Naive B cell (primary cell): Measurements from ENCODE around the gene CDHR5. TPM values are rescaled to one million over a fixed set of nuclear protein-coding genes. Genes with fewer than 3 reads are reported as not detected.

Experiments used
- ATAC-seq, 2 donors: fragments of 150-1000 bp; cut with Tn5 transposase; 2 replicates each; pipeline ENCODE4 v1.10.0; 2021; ENCODE audit warnings: low read depth in 2 of 2, mild to moderate bottlenecking in 2 of 2, moderate library complexity in 2 of 2
- DNase-seq: peaks from one replicate; pipeline ENCODE4 v3.0.0; 2022
- H3K27ac Mint-ChIP-seq, 6 donors: one replicate each; pipeline ENCODE4 v1.8.0; 2020 to 2022; ENCODE audit warnings: mild to moderate bottlenecking in 6 of 6, mixed read lengths in 6 of 6, moderate library complexity in 5 of 6, inconsistent platforms in 2 of 6
- H3K27me3 Mint-ChIP-seq, 3 donors: one replicate each; pipeline ENCODE4 v1.8.0; 2021 to 2022; ENCODE audit warnings: mixed read lengths in 3 of 3, mild to moderate bottlenecking in 1 of 3
- H3K36me3 Mint-ChIP-seq, 2 donors: one replicate each; pipeline ENCODE4 v1.8.0; 2020 to 2022; ENCODE audit warnings: mixed read lengths in 2 of 2, inconsistent platforms in 1 of 2, mild to moderate bottlenecking in 1 of 2
- H3K4me1 Mint-ChIP-seq, 3 donors: one replicate each; pipeline ENCODE4 v1.8.0; 2020 to 2022; ENCODE audit warnings: mixed read lengths in 3 of 3, inconsistent platforms in 1 of 3, mild to moderate bottlenecking in 1 of 3, moderate library complexity in 1 of 3
- H3K4me3 Mint-ChIP-seq, 8 donors: one replicate each; pipeline ENCODE4 v1.8.0; 2020 to 2022; ENCODE audit warnings: mild to moderate bottlenecking in 8 of 8, mixed read lengths in 8 of 8, moderate library complexity in 8 of 8, inconsistent platforms in 2 of 8
- H3K9me3 Mint-ChIP-seq, 7 donors: one replicate each; pipeline ENCODE4 v1.8.0; 2020 to 2022; ENCODE audit warnings: mixed read lengths in 7 of 7, mild to moderate bottlenecking in 5 of 7, inconsistent platforms in 2 of 7, moderate library complexity in 1 of 7
- polyA plus RNA-seq, 6 donors: library from polyadenylated mRNA; unstranded; fragments of 300-500 nt; fragmentation: Illumina TruSeq; gene quantifications; one replicate each; pipeline ENCODE4 v1.2.3, GENCODE V29; 2021; ENCODE audit warnings: low read depth in 6 of 6

CDHR5 gene
- polyA plus RNA-seq, 6 donors from 2014 or later, result not detected

DNA sequence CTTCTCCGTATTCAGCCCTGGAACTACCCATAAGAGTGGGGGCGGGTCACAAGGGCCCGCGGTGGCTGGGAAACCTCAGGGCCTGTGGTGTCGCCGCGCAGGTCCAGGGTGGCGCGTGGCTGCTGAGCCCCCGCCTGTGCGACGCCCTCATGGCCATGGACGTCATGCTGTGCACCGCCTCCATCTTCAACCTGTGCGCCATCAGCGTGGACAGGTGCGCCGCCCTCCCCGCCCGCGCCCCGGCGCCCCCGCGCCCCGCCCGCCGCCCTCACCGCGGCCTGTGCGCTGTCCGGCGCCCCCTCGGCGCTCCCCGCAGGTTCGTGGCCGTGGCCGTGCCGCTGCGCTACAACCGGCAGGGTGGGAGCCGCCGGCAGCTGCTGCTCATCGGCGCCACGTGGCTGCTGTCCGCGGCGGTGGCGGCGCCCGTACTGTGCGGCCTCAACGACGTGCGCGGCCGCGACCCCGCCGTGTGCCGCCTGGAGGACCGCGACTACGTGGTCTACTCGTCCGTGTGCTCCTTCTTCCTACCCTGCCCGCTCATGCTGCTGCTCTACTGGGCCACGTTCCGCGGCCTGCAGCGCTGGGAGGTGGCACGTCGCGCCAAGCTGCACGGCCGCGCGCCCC is 14.7 kb upstream of the CDHR5 start:
- DNase-seq, result no peak
- Mint-ChIP-seq H3K36me3 (peaks cover 0 to 8% of the 10 kb centered on the region in 2 donors), H3K4me1 (peaks cover 15 to 18% (median 15%) of the 10 kb centered on the region in 3 donors), H3K4me3 (peak overlapping the region in 5 of 8 donors; percentile 19 to 80 (median 35)), H3K27ac (no peak overlapping the region), H3K27me3 (peaks cover 8 to 39% (median 29%) of the 10 kb centered on the region in 3 donors), H3K9me3 (no peaks in the 10 kb centered on the region)
- ATAC-seq, result peak; percentile 14 to 18

DNA sequence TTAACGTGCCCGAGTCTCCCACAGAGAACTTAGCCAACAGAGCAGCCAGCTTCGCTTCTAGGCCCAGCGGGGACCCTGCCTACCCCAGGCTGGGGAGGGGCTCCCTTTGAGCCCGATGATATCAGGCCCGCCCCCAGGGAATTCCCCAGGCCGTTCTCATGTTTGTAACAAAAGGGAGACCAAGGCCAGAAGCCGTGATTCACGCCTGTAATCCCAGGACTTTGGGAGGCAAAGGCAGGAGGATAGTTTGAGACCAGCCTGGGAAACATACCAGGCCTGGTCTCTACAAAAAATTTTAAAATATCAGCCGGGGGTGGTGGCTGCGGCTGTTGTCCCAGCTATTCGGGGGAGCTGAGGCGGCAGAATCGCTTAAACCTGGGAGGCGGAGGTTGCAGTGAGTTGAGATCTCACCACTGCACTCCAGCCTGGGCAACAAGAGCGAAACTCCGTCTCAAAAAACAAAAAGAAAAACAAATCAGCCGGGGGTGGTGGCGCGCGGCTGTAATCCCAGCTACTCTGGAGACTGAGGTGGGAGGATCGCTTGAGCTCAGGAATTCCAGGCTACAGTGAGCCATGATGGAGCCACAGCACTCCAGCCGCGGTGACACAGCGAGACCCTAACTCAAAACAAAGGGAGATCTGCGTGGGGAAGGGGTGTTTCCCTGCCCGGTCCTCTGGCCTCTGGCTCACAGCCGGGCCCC is 14.0 kb upstream of the CDHR5 start:
- no peak for DNase-seq
- no peaks in the 10 kb centered on the region for H3K9me3 Mint-ChIP-seq
- H3K4me3 Mint-ChIP-seq, result peak overlapping the region; percentile 33 to 83 (median 52)
- peaks cover 8 to 39% (median 29%) of the 10 kb centered on the region in 3 donors for H3K27me3 Mint-ChIP-seq
- peaks cover 0 to 8% of the 10 kb centered on the region in 2 donors for H3K36me3 Mint-ChIP-seq
- H3K4me1 Mint-ChIP-seq, result peaks cover 15 to 18% (median 15%) of the 10 kb centered on the region in 3 donors
- peak overlapping the region in 2 of 6 donors; percentile 49 to 66 for H3K27ac Mint-ChIP-seq
- no peak for ATAC-seq

DNA sequence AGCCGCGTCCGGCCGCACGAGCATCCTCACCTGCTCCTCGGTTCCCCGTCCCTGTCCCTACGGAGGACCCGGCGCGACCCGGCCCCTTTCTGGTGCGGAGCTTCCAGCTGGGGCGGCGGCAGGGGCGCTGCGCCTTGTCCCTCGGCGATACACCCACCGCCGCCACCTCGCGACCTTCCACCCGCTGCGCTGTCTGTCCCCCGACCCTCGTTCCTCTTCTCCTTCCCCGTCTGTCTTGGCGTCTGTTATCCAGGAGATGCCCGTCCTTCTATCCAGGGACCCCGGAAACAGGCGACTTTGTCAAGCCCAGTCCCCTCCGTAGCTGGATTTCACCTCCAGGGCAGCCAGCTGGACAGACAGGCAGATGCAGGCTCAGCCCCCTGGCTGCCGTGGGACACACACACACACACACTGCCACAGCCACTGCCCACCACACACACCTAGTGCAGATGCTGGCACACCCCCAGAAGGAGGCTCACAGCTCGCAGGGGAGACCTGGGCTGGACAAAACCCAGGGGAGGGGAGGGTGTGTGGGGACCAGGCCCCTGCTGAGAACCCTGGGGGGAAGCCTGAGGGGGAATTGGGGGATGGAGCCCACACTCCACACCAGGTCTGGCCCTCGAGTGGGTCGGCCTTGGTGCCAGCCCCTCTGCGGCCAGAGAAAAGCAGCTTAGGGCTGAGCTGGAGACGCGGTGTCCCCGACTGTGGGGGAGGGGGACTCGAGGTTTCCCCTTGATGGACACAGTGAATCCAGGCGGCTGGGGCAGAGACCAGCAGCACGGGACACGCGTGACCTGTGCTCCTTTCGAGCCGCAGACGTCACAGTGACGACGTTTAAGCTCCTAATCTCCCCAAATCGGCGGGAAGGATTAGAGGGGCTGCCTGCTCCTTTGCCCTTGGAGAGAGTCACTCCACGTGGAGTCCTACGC is 13.1 kb upstream of the CDHR5 start:
- Mint-ChIP-seq H3K4me1 (peaks cover 15 to 18% (median 15%) of the 10 kb centered on the region in 3 donors), H3K4me3 (peak overlapping the region; percentile 15 to 85 (median 52)), H3K9me3 (no peaks in the 10 kb centered on the region), H3K27me3 (peaks cover 8 to 39% (median 29%) of the 10 kb centered on the region in 3 donors), H3K36me3 (peaks cover 0 to 8% of the 10 kb centered on the region in 2 donors), H3K27ac (peak overlapping the region in 1 of 6 donors; percentile 74)
- ATAC-seq (no peak), DNase-seq (no peak)

DNA sequence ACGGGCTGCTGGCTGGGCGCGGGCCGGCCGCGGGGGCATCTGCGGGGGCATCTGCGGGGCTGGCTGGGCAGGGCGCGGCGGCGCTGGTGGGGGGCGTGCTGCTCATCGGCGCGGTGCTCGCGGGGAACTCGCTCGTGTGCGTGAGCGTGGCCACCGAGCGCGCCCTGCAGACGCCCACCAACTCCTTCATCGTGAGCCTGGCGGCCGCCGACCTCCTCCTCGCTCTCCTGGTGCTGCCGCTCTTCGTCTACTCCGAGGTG is 12.5 kb upstream of the CDHR5 start:
- Mint-ChIP-seq H3K27me3 (peaks cover 8 to 39% (median 29%) of the 10 kb centered on the region in 3 donors), H3K36me3 (peaks cover 0 to 8% of the 10 kb centered on the region in 2 donors), H3K4me3 (peak overlapping the region in 7 of 8 donors; percentile 15 to 85 (median 61)), H3K4me1 (peaks cover 10 to 18% (median 15%) of the 10 kb centered on the region in 3 donors), H3K27ac (no peak overlapping the region), H3K9me3 (no peaks in the 10 kb centered on the region)
- ATAC-seq, result no peak
- no peak for DNase-seq

DNA sequence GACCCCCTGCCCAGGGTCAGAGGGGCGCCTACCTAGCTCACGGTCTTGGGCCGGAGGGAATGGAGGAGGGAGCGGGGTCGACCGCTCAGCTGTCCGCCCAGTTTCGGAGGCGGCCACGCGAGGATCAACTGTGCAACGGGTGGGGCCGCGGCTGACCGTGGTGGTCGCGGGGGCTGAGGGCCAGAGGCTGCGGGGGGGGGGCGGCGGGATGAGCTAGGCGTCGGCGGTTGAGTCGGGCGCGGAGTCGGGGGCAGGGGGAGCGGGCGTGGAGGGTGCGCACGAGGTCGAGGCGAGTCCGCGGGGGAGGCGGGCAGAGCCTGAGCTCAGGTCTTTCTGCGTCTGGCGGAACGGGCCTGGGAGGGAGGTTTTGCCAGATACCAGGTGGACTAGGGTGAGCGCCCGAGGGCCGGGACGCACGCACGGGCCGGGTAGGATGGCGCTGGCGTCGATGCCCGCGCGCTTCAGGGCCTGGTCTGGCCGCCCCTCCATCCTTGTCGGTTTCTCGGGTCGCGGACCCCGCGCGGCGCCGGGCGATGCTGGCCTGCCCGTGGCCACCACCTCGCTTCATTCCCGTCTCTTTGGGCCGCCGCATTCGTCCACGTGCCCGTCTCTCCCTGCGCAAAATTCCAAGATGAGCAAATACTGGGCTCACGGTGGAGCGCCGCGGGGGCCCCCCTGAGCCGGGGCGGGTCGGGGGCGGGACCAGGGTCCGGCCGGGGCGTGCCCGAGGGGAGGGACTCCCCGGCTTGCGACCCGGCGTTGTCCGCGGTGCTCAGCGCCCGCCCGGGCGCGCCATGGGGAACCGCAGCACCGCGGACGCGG is 12.0 kb upstream of the CDHR5 start, which contains the start of gene DRD4:
Gene DRD4 (plus strand): TSS at position 759 of the 822 bp plus-strand sequence. CDS start 36 bp downstream, at position 795.
- H3K4me3 Mint-ChIP-seq, result peak within 1 kb of the TSS; percentile 15 to 85 (median 64)
- H3K27me3 Mint-ChIP-seq, result peaks cover 8 to 39% (median 29%) of the 10 kb centered on the region in 3 donors
- H3K27ac Mint-ChIP-seq, result peak within 1 kb of the TSS in 1 of 6 donors; percentile 74
- peaks cover 10 to 18% (median 15%) of the 10 kb centered on the region in 3 donors for H3K4me1 Mint-ChIP-seq
- peaks cover 0 to 8% of the 10 kb centered on the region in 2 donors for H3K36me3 Mint-ChIP-seq
- ATAC-seq (peak in 1 of 2 donors; percentile 9), DNase-seq (no peak)
- no peaks in the 10 kb centered on the region for H3K9me3 Mint-ChIP-seq

DNA sequence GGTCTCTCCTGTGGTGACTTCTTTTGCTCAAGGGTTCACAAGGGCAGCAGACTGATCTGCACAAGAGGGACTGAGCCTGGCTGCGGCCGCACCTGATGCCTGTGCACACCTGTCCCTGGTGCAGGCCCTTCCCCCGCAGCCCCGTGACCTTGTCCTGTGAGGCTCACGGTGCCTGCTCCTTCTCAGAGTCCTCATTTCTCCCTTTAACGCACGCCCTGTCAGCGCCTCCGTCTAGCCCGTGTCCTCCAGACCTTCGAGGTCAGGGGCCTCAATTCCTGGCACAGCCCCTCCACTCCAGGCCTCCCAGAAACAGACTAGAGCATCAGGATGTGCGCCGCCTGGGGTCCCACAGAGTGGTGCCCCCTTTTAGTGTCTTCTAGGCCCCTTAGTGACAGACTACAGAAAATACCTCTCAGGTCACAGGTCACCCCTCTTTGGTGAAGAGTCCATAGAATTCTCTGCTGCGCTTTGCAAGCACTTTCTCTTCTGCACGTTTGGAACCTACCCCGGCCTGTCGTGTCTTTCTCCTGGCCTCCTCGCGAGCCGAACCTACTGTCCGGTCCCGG is 11.3 kb upstream of the CDHR5 start:
- DNase-seq (no peak), ATAC-seq (no peak)
- H3K9me3 Mint-ChIP-seq, result no peaks in the 10 kb centered on the region
- peaks cover 0 to 8% of the 10 kb centered on the region in 2 donors for H3K36me3 Mint-ChIP-seq
- peaks cover 8 to 39% (median 29%) of the 10 kb centered on the region in 3 donors for H3K27me3 Mint-ChIP-seq
- H3K4me3 Mint-ChIP-seq, result peak overlapping the region in 6 of 8 donors; percentile 13 to 66 (median 32)
- H3K27ac Mint-ChIP-seq, result peak overlapping the region in 1 of 6 donors; percentile 82
- H3K4me1 Mint-ChIP-seq, result peaks cover 10 to 18% (median 15%) of the 10 kb centered on the region in 3 donors

DNA sequence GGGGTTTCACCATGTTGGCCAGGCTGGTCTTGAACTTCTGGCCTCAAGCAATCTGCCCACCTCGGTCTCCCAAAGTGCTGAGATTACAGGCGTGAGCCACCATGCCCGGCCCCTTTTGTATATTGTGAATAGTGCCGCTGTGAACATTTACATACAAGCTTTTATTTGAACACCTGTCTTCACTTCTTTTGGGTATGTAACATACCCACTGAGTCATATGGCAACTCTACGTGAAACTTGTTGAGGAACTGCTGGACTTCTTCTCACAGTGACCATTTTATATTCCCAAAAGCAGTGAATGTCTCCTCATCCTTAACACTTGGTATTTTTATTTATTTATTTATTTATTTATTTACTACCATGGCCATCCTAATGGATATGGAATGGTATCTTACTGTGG is 6.1 kb upstream of the CDHR5 start:
- DNase-seq, result no peak
- peaks cover 16 to 30% (median 21%) of the 10 kb centered on the region in 3 donors for H3K27me3 Mint-ChIP-seq
- no peaks in the 10 kb centered on the region for H3K36me3 Mint-ChIP-seq
- ATAC-seq, result no peak
- H3K9me3 Mint-ChIP-seq, result no peaks in the 10 kb centered on the region
- H3K27ac Mint-ChIP-seq, result no peak overlapping the region
- H3K4me1 Mint-ChIP-seq, result peaks cover 20 to 27% (median 23%) of the 10 kb centered on the region in 3 donors
- no peak overlapping the region for H3K4me3 Mint-ChIP-seq

DNA sequence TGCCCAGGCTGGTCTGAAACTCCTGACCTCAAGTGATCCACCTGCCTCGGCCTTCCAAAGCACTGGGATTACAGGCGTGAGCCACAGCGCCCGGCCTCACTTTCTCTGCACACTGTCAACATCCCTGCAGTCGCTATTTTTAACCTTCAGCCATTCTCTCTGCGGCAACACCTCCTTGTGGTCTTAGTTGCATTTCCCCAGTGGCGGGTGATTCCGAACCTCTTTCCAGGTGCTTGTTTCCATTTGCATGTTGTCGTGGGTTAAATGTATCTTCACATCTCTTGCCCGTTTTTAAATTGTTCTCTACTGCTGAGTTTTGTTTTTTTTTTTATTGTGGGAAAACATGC is 4.5 kb upstream of the CDHR5 start:
- no peak for DNase-seq
- Mint-ChIP-seq H3K27ac (peak overlapping the region in 1 of 6 donors; percentile 57), H3K27me3 (peaks cover 16 to 39% (median 19%) of the 10 kb centered on the region in 3 donors), H3K4me1 (peaks cover 20 to 28% (median 23%) of the 10 kb centered on the region in 3 donors), H3K36me3 (no peaks in the 10 kb centered on the region), H3K9me3 (no peaks in the 10 kb centered on the region), H3K4me3 (peak overlapping the region in 7 of 8 donors; percentile 10 to 87 (median 59))
- peak; percentile 40 to 57 for ATAC-seq

DNA sequence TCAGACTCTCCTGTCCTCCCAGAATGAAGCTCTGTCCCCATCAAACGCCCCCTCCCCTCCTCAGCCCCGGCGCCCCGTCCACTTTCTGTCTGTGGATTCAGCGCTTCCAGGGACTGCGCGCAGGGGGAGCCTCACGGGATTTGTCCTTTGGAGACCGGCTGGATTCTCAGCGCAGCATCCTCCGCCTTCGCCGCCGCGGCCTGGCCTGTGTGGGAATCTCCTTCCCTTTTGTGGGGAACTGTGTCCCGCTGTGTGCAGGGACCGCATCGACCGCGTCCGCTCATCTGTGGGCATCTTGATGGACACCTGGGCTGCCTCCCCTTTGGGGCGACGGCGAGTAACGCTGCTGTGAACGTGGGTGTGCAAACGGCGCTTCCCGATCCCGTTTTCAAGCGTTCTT is 3.3 kb upstream of the CDHR5 start:
- Mint-ChIP-seq H3K27me3 (peaks cover 16 to 46% (median 26%) of the 10 kb centered on the region in 3 donors), H3K9me3 (no peaks in the 10 kb centered on the region), H3K27ac (peak overlapping the region in 2 of 6 donors; percentile 30 to 44), H3K4me1 (peaks cover 20 to 28% (median 23%) of the 10 kb centered on the region in 3 donors), H3K4me3 (peak overlapping the region in 7 of 8 donors; percentile 31 to 87 (median 62)), H3K36me3 (no peaks in the 10 kb centered on the region)
- DNase-seq (no peak), ATAC-seq (no peak)

DNA sequence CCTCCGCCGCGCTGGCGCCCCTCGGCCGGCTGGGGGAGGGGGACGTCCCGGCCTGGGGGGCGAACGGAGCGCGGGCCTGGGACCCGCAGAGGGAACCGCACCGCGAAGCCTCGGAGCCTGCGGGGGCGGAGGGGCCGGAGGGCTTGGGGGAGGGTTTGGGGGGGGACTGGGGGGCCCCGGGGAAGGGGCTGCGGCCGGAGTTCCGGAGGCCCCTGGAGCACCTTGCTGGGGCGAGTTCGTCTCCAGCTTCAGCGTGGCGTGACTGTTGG is 2.5 kb upstream of the CDHR5 start:
- ATAC-seq (no peak), DNase-seq (no peak)
- Mint-ChIP-seq H3K27me3 (peaks cover 16 to 47% (median 27%) of the 10 kb centered on the region in 3 donors), H3K4me1 (peaks cover 20 to 28% (median 23%) of the 10 kb centered on the region in 3 donors), H3K36me3 (no peaks in the 10 kb centered on the region), H3K27ac (no peak overlapping the region), H3K4me3 (no peak overlapping the region), H3K9me3 (no peaks in the 10 kb centered on the region)

DNA sequence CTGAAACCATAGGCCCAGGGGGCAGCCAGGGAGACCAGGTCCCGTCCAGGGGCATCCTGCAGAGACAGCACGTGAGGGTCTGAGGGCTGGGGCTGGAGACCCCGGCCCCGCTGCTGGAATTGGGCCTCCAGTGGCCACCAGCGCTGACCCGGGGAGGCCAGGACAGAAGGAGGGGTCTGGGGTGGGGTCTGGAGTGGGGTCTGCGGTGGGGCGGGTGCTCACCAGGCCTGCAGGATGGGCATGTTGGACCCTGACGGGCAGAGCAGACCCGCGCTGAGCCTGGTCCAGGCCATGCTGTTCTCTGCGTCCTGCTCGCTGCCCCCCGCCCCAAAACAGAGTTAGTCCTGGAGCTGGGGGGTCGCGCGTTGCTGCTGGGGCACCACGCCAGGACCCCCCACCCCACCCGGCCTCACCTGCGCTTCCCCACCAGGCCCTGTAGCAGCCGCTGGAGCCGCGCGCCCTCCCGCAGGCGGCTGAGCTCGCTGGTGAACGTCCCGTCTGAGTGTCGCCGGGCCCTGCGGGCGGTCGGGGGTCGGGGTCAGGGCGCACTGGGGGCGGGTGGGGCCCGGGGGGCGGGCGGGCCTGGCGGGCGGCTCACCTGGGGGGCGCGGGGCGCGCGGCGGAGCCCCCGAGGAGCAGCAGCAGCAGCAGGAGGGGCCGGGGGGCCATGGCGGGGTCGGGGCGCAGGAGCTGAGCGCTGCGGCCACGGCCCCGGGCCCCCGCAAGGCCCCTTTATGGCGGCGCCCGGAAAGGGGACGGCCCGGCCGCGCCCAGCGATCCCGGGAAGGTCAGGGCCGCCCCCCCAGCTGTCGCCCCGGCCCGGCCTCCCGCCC is 1.9 kb upstream of the CDHR5 start, which contains the start of gene SCT:
Gene SCT (minus strand): TSS at position 707 of the 833 bp plus-strand sequence. CDS start 38 bp downstream, at position 669.
- peak within 1 kb of the TSS in 4 of 8 donors; percentile 15 to 77 (median 46) for H3K4me3 Mint-ChIP-seq

More for the DNA sequence above, 1.9 kb upstream of the CDHR5 start, which contains the start of gene SCT:
- H3K9me3 Mint-ChIP-seq, result no peaks in the 10 kb centered on the region
- DNase-seq (no peak), ATAC-seq (peak; percentile 26 to 39)
- peaks cover 16 to 47% (median 27%) of the 10 kb centered on the region in 3 donors for H3K27me3 Mint-ChIP-seq
- peaks cover 20 to 28% (median 23%) of the 10 kb centered on the region in 3 donors for H3K4me1 Mint-ChIP-seq
- H3K27ac Mint-ChIP-seq, result peak within 1 kb of the TSS in 4 of 6 donors; percentile 11 to 44 (median 24)
- no peaks in the 10 kb centered on the region for H3K36me3 Mint-ChIP-seq
